Left ventricle myocardium inferior (tissue), 1 donor: ENCODE results near the gene VENTX. TPM values are rescaled to one million over a fixed set of nuclear protein-coding genes. Genes with fewer than 3 reads are reported as not detected.

Experiments used
- DNase-seq: peaks from one replicate; pipeline ENCODE4 v3.0.0-alpha.2; 2020
- H3K27ac ChIP-seq: fragments of 200-600 bp; replicated peaks from 2 replicates; pipeline ENCODE4 v1.8.0; 2021
- H3K27me3 ChIP-seq: fragments of 200-600 bp; 2 replicates; pipeline ENCODE4 v1.8.0; 2021; ENCODE audit warnings: low read depth
- H3K36me3 ChIP-seq: fragments of 200-600 bp; 2 replicates; pipeline ENCODE4 v1.8.0; 2021
- H3K4me1 ChIP-seq: fragments of 200-600 bp; 2 replicates; pipeline ENCODE4 v1.8.0; 2021
- H3K4me3 ChIP-seq: fragments of 200-600 bp; 2 replicates; pipeline ENCODE4 v1.8.0; 2021; ENCODE audit warnings: mild to moderate bottlenecking, moderate library complexity
- H3K9me3 ChIP-seq: fragments of 200-600 bp; replicated peaks from 2 replicates; pipeline ENCODE4 v1.8.0; 2021
- intact Hi-C: fragments of 100-400 bp; cut with micrococcal nuclease; formaldehyde crosslinking; loops from one replicate; pipeline ENCODE4 v1.11.0; 2022
- total RNA-seq: library from RNA; stranded (reverse); fragmentation: NEBNext Ultra II Directional; extraction: Animal tissue kit (Norgen Biotek cat#: 25700); gene quantifications from one replicate; pipeline ENCODE4 v1.2.1, GENCODE V29; 2021
- TF ChIP-seq, protein P1 (sequence below): fragments of 200-600 bp; IDR thresholded peaks from 2 replicates; pipeline ENCODE4 v1.8.0; 2021; ENCODE audit warnings: antibody characterized with exemption, mild to moderate bottlenecking, borderline replicate concordance
- donor health status: DM: no; HTN: yes; CAD: no; lungs with severe emphysema.

VENTX gene
- total RNA-seq, 1 donor from 2014 or later = 0.33 TPM

DNA sequence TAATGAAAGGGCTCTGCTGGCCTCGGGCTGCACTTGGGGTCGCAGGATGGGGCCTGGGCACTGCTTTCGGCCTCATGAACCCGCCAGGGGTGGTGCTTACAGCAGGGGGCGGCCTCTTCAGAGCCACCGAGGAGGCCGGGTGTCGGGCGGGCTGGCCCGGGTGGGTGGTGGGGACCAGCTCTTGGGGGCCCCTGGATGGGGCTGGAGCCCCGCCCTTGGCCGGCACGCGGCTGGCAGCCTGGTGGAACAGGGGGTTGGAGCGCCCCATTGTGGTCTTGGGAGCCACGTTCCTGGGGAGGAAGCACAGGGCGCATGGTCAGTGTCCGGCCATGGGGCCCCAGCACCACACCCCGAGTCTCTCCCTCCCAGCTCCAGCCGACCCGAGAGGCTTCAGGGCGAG is 30.2 kb downstream of the VENTX start:
- H3K27ac ChIP-seq = no peak overlapping the region
- TF ChIP-seq, protein P1, sequence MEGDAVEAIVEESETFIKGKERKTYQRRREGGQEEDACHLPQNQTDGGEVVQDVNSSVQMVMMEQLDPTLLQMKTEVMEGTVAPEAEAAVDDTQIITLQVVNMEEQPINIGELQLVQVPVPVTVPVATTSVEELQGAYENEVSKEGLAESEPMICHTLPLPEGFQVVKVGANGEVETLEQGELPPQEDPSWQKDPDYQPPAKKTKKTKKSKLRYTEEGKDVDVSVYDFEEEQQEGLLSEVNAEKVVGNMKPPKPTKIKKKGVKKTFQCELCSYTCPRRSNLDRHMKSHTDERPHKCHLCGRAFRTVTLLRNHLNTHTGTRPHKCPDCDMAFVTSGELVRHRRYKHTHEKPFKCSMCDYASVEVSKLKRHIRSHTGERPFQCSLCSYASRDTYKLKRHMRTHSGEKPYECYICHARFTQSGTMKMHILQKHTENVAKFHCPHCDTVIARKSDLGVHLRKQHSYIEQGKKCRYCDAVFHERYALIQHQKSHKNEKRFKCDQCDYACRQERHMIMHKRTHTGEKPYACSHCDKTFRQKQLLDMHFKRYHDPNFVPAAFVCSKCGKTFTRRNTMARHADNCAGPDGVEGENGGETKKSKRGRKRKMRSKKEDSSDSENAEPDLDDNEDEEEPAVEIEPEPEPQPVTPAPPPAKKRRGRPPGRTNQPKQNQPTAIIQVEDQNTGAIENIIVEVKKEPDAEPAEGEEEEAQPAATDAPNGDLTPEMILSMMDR = no peak
- DNase-seq = no peak
- peaks cover 1% of the 10 kb centered on the region for H3K4me1 ChIP-seq
- H3K4me3 ChIP-seq = no peak overlapping the region
- H3K9me3 ChIP-seq = no peaks in the 10 kb centered on the region
- H3K27me3 ChIP-seq = peaks cover 6% of the 10 kb centered on the region
- H3K36me3 ChIP-seq = no peaks in the 10 kb centered on the region
- intact Hi-C loops = no loop called here

DNA sequence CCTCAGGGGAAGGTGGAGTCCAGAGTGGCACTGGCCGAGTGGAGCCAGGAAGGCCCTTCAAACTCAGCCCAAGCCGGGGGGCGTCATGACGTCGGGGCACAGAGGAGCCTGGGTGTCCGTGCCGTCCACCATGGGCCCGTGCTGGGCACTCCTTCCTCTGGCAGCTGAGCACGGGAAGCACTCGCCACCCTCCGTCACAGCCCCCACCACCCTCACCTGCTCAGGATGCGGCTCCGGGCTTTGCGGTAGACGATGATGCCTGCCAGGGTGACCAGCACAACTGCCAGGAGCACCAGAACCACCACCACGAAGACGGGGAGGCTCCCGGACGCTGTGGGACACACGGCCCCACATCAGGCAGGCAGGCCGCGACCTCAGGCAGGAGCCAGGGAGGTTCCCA is 30.9 kb downstream of the VENTX start:
- peaks cover 8% of the 10 kb centered on the region for H3K27me3 ChIP-seq
- TF ChIP-seq, protein P1 = no peak
- no peaks in the 10 kb centered on the region for H3K4me1 ChIP-seq
- no peak overlapping the region for H3K4me3 ChIP-seq
- no peak overlapping the region for H3K27ac ChIP-seq
- DNase-seq = no peak
- intact Hi-C loops = no loop called here
- H3K9me3 ChIP-seq = no peaks in the 10 kb centered on the region
- no peaks in the 10 kb centered on the region for H3K36me3 ChIP-seq

DNA sequence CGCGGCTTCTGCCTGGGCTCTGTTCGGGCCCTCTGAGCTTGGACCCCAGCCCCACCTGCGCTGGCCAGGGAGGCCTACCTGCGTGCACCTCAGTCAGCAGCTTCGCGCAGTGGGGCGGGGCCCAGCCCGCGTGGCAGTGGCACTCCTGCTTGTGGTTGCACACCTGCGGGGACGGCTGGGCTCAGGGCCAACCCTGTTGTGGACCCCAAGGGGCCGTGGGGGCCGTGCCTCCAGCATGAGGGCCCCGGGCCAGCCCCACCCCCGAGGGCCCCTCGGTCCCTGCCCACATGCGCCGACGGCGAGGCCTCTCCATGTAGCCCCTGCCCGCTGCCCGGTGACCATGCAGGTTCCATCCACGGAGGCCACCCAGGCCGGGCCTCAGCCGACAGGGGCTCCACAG is 31.7 kb downstream of the VENTX start:
- H3K27me3 ChIP-seq = peaks cover 14% of the 10 kb centered on the region
- H3K4me1 ChIP-seq = no peaks in the 10 kb centered on the region
- H3K36me3 ChIP-seq = no peaks in the 10 kb centered on the region
- H3K4me3 ChIP-seq = no peak overlapping the region
- no peaks in the 10 kb centered on the region for H3K9me3 ChIP-seq
- H3K27ac ChIP-seq = no peak overlapping the region
- TF ChIP-seq, protein P1 = no peak
- intact Hi-C loops = no loop called here
- no peak for DNase-seq

DNA sequence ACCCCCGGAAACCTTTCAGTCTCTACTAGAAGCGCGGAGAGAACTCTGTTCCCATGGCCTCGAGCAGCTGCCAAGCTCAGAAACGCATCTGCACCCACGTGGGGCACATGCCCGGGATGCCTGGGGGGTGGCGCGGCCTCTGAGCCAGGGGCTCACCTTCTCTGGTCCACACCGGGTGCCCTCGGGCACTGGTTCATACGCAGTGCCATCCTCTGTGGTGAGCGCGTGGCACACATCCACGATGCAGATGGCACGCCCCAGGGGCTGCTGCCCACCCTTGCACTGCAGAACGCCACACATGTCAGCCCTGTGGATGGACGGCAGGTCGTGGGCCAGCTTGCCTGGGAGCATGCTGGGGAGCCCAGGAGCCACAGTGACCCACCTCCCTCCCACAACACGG is 32.5 kb downstream of the VENTX start:
- intact Hi-C loops = no loop called here
- no peaks in the 10 kb centered on the region for H3K36me3 ChIP-seq
- no peak overlapping the region for H3K4me3 ChIP-seq
- peaks cover 22% of the 10 kb centered on the region for H3K27me3 ChIP-seq
- DNase-seq = no peak
- TF ChIP-seq, protein P1 = no peak
- H3K9me3 ChIP-seq = no peaks in the 10 kb centered on the region
- no peaks in the 10 kb centered on the region for H3K4me1 ChIP-seq
- H3K27ac ChIP-seq = no peak overlapping the region

DNA sequence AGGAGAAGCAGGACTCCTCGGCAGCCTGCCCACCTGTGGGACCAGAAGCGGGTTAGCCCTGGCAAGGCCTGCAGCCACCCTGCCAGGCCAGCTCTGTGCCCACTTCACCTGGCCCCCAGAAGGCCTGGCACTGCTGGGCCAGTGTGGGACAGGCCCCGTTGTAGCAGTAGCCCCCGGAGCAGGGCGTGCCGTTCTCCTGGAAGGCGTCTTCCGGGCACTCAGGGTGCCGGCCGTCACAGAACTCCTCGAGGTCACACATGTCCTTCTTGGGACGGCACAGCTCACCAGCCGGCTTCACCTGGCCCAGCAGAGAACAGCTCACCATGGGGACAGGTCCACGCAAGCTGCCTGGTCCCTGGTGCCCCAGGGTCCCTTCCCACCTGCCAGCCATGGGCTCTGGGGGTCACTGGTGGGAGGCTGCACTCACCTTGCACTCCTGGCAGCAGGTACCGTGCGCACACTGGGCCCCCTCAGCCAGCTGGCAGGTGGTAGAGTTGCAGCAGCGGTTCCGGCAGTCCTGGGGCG is 33.2 kb downstream of the VENTX start:
- TF ChIP-seq, protein P1 = no peak
- no peaks in the 10 kb centered on the region for H3K36me3 ChIP-seq
- no peak overlapping the region for H3K4me3 ChIP-seq
- H3K9me3 ChIP-seq = no peaks in the 10 kb centered on the region
- H3K4me1 ChIP-seq = no peaks in the 10 kb centered on the region
- intact Hi-C loops = no loop called here
- no peak for DNase-seq
- H3K27ac ChIP-seq = no peak overlapping the region
- peaks cover 29% of the 10 kb centered on the region for H3K27me3 ChIP-seq
